HG03097 (cell line): ENCODE results near the gene DTX1.

Experiments
- ATAC-seq: cut with Tn5 transposase; IDR thresholded peaks from one replicate; pipeline ENCODE4 v1.9.1; 2021; ENCODE audit not compliant: unreplicated experiment, low FRiP score

Gene DTX1

DNA sequence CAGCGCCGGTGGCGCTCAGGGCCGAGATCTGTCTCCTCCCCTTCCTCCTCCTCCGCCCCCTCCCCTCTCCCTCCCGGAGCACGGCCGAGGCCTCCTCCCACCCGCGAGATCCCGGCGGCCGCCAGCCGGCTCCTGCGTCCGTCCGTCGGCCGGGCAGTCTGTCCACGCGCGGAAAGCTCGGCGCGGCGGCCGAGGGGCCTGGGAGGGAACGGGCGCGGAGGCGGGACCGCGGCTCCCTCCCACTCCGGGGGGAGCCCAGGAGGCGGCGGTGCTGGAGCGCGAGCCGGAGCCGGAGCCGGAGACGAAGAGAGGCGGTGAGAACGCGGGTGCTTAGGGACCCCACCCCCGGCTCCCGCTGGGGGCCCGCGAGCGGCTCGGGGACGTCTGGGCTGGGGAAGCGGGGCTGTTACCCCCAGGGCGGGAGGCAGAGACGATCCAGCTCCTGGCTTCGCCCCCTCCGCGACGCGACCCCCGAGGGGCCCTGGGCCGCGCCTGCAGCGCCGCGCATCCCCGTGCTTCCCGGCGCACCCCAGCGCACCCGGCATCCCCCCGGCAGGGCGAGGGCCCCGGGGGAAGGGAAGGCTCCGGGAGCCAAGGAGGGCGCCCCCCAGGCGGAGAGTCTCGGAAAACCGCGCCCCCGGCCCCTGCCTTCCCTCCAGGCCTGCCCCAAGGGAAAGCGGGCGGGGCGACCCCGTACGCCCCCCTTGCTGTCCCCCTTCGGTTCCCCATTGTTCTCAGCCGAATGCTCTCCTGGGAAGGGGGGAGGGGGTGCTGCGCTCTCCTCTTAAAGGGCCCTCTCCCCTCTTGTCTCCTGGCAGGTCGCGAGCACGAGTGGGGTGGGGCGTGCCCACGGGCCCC is at the start of gene DTX1:
TSS of gene DTX1 (plus strand) at position 100 of the 858 bp plus-strand sequence. CDS start 1,463 bp downstream, outside the sequence.
- no peak for ATAC-seq

DNA sequence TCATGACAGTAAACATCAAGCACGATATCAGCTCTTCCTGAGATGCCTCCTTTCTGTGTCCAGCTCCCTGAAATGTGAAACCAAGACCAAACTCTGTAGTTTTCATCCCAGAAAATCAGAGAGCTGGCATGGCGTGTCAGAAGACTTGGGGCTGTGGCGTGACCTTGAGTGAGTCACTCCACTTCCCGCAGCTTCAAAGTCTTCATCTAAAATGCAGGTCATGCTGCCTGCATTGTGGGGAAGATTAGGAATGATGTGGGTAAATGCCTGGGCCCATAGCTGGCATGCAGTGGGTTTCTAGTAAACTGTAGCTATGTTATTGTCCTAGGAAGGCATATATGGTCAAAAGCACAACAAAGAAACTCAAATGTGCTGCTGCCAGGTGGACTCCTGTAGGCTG is 49.4 kb upstream of the DTX1 start:
- no peak for ATAC-seq

DNA sequence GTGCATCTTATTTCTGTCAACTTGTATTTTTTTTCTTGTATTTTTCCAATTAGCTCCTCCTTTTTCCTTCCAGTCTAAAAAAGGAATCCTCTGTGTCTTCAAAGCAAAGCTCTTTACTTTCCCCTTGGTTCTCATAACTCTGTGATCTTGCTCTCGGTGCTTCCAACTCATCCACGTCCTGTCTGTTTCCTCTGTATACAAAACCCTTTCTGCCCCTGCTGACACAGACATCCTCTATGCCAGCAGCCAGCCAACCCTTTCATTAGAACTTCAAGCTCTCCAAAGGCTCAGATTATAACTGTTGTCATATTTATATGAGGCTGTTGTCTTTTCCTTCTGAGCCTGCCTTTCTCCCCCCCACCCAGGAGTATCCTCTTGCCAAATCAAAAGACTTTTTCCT is 45.8 kb upstream of the DTX1 start:
- ATAC-seq, result no peak

- ATAC-seq, result no peak
Observed at GRCh38 chr12:113014565-113014964, 42.0 kb upstream of the DTX1 start.

- ATAC-seq, result no peak
Observed at GRCh38 chr12:113016796-113017195, 39.7 kb upstream of the DTX1 start.

GRCh38 chr12:113019025-113019424 is 37.5 kb upstream of the DTX1 start:
- no peak for ATAC-seq

- ATAC-seq, result no peak
Observed at GRCh38 chr12:113021500-113021899, 35.0 kb upstream of the DTX1 start.

GRCh38 chr12:113022563-113023297 is 33.8 kb upstream of the DTX1 start:
- ATAC-seq, result no peak

DNA sequence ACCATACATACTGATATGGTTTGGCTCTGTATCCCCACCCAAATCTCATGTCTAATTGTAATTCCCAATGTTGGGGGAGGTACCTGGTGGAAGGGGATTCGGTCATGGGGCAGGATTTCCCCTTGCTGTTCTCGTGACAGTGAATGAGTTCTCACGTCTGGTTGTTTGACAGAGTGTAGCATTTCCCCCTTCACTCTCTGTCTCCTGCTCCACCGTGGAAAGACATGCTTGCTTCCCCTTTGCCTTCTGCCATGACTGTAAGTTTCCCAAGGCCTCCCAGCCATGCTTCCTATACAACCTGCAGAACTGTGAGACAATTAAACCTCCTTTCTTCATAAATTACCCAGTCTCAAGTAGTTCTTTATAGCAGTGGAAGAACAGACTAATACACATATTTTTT is 28.8 kb upstream of the DTX1 start:
- ATAC-seq, result no peak

GRCh38 chr12:113030875-113031525 is 25.5 kb upstream of the DTX1 start:
- no peak for ATAC-seq

DNA sequence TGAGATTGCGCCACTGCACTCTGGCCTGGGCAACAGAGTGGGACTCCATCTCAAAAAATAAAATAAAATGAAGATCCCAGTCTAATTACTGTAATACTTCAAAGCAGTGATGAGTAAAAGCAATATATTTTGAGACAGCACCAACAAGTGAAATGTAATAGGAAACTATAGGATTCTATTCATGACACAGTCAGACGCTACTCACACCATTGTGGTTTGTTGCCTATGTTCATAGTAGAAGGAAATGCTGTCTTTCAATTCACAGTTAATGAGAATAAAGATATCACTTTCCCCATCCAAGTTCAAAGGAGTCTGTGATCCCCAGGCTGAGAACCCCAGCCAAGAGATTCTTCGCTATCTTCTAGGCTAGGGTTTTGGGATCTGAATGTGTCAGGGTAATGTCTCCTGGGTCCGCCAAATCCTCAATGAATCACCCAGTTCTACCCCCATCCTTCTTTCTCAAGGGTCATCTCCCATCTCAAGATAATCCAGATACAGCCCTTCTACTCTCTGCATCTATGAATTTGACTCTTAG is 16.6 kb upstream of the DTX1 start:
- ATAC-seq, result no peak

GRCh38 chr12:113040722-113041171 is 15.8 kb upstream of the DTX1 start:
- no peak for ATAC-seq

DNA sequence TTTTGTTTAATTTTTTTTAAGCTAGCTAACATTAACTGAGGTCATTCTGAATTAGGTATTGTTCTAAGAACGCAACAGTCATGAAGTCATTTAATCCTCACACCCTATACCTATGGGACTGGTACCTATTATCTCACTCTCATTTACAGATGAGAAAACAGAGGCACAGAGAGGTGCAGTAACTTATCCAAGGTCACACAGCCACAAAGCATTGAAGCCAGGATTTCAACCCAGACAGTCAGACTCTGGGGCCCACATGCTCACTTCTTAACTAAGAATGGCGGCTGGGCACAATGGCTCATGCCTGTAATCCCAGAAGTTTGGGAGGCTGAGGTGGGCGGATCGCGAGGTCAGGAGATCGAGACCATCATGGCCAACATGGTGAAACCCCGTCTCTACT is 15.0 kb upstream of the DTX1 start:
- ATAC-seq, result no peak

DNA sequence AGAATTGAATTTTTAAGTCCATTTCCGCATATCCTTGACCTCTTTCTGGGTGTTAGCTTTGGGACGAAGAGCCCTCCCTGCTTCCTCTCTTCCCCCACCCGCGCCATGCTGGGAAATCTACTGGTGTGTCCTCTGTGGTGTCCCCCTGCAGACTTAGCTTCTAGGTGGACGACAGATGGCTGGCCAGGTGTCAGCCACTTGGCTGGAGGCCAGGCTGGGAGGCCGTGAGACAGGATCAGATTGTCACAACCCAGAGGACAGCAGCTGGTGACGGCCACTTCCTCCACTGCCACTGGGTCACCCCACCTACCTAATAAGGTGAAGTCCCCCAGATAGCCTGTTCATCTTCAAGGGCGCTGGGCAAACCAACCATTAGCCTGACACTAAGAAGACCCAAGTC is 13.3 kb upstream of the DTX1 start:
- ATAC-seq, result no peak

GRCh38 chr12:113044516-113044915 is 12.0 kb upstream of the DTX1 start:
- no peak for ATAC-seq

- no peak for ATAC-seq
Observed at GRCh38 chr12:113048716-113049127, 7.8 kb upstream of the DTX1 start.

DNA sequence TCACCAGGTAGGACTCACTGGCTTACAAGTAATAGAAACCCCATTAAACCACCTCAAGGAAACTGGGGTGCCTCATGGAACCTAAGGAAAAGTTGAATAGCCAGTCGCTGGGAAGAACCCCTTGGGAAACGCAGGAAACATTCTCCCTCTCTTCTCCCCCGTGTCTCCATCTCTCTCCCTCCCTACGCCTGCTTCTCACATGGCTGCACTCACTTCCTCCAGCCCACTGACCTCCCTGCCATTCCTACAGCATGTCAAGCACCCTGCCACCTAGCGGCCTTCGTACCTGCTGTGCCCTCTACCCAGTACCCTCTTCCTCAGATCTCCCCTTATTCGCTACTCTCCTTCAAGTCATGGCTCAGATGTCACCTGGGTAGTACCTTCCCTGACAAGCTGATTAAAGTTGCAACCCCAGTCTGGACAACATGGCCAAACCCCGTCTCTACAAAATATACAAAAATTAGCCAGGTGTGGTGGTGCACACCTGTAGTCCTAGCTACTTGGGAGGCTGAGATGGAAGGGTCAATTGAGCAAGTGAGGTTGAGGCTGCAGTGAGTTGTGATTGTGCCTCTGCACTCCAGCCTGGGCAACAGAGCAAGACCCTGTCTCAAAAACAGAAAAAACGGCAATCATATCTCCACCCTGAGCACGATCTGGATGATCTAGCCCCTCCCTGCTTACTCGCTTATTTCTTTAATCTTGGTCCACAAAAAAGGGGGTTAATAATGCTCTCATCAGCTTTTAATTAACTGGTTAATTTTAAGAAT is 6.4 kb upstream of the DTX1 start:
- no peak for ATAC-seq

GRCh38 chr12:113050795-113051194 is 5.7 kb upstream of the DTX1 start:
- ATAC-seq, result no peak

- ATAC-seq, result no peak
Observed at GRCh38 chr12:113051759-113052158, 4.8 kb upstream of the DTX1 start.

- ATAC-seq, result no peak
Observed at GRCh38 chr12:113052326-113052725, 4.2 kb upstream of the DTX1 start.
